NCI-H2227 (cell line): ENCODE results near the gene GLT8D2.

Experiments
- DNase-seq: peaks from one replicate; lab custom pipeline; 2025; ENCODE audit not compliant: unreplicated experiment; lab: John Stamatoyannopoulos, UW

GLT8D2 gene

DNA sequence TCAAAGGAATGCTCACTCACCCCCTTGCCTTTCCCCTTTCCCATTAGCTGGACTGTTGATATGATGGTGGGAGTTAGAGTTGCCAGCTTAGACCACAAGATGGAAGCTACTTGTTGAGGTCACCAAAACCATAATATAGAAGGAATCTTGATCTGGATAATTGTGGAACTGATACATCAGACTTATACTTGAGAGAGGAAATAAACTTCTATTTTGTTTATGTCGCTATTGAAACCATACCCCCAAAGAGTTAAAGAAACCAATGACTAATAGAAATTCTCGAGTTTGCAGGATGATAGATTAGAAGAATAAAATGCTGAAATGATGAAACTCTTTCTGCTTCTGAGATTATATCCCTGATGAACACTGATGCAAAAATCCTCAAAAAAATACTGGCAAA is 46.4 kb downstream of the GLT8D2 start:
- no peak for DNase-seq

DNA sequence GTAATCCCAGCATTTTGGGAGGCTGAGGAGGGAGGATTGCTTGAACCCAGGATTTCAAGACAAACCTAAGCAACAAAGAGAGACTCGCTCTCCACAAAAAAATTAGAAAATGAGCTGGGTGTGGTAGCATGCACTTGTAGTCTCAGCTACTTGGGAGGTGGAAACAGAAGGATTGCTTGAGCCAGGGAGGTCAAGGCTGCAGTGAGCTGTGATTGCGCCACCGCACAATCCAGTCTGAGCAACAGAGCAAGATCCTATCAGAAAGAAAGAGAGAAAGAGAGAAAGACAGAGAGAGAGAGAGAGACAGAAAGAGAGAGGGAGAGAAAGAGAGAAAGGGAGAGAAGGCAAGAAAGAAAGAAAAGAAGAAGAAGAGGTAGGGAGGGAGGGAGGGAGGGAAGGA is 47.3 kb downstream of the GLT8D2 start:
- DNase-seq, result no peak

DNA sequence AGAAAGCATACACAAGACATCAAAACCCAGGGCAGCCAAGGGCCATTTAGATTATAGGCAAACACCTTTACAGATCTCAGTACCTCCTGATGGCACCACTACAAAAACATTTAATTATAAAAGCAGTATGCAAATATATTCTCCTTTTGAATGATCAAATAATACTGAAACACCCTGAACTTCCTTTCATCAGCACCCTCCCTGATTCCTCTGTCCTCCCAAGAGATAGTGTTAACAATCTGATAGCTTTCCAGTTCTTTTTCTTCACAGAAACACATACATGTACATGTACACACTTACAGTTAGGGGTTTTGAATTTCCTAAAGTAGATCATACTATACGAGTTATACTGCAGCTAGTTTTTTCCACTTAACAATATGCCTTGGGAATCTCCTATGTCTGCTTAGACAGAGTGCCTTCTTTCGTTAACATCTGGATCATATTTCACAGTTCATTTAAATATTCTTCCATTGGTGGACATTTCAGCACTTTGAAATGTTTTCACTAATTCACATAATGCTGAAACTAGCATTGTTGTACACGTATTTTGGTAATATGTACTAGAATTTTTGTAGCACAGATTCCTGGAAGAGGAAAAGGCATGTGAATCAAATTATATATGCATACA is 49.1 kb downstream of the GLT8D2 start:
- no peak for DNase-seq

DNA sequence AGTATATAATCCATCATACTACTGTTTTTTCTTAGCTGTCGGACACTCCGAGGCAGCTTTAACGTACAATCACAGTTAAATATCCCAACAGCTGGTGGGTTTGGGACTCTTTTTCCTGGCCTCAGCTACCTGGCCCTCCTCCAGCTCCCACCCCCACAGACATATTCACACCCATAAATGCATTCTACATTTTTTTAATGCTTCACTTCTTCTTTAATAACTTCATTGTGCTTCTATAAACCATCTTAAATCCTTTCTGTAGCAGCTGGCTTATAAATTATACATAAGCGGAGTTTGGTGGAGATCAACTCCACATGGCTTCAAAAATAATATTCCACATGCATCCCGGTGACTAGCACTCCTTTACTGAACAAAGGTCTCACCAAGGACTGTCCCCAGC is 51.0 kb downstream of the GLT8D2 start:
- DNase-seq, result no peak

DNA sequence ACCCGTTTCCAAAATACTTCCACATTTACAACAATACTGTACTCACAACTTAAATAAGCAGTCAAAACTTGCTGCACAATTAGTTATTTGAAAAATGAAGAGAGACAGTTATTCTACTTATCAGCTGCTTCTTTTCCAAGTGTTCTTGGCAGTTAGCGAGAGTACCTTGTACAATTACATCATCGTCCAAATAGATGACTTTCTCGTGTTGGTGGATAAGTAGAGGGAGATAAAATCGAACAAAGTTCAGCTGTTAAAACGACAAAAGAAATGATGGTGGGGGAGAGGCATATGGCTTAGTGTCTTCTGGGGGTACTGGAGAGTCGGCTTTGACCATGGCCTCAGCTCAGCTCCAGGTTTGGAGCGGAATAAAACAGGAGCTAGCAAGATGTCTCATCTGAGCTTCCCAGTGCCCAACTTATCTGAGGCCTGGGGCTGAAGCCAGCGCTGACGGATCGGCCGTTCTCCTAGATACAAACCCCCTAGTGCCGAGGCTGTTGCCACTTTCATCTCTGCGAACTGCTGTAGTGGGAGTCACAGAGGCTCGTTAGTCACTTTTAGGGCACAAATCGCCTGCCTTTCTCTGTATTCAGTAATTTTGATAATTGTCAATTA is 52.6 kb downstream of the GLT8D2 start:
- DNase-seq, result no peak

DNA sequence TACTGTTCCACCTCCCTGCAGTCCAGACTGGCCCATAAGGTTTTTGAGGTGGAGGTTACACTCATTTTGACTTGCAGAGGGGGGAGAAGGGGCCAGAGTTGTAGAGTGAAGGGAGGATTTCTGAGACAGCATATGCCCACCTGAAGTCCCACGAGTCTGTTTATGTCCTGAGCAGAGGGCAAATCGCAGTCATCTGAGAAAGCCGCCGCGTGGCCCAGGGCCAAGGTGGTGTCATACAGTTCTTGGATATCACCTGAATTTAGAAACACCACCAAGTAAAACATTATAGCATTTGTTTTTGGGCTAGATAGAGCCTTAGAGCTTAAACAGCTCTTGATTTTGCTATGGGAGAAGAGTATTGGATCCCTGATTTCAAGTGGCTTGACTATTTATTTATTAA is 53.4 kb downstream of the GLT8D2 start:
- DNase-seq, result no peak

DNA sequence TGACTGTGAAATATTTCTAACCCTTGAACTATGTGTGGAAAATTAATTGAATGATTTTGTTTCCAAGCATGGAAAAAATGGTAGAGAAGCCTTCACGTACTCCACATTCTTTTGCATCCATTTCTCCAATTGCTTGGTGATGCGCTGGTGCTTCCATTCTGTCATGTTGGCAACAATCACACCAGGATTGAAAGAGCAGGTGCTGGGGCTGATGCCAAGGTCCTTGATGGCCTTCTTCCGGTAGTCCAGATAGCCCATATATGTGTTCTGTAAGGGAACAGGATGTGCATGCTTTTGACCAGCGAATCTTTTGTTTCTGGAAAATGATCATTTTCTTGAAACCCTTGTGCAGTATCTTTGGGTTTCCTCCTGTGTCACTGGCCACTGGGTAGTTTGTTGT is 55.8 kb downstream of the GLT8D2 start:
- DNase-seq, result no peak

DNA sequence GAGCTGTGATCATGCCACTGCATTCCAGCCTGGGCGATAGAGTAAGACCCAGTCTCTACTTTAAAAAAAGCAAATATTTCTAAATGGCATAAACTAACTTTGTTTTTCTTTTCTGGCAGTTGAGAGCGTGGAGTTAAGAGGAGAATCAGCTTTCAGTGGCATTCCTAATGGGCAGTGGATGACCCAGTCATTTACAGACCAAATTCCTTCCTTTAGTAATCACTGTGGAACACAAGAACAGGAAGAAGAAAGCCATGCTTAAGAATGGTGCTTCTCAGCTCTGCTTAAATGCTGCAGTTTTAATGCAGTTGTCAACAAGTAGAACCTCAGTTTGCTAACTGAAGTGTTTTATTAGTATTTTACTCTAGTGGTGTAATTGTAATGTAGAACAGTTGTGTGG is 63.2 kb downstream of the GLT8D2 start:
- no peak for DNase-seq

DNA sequence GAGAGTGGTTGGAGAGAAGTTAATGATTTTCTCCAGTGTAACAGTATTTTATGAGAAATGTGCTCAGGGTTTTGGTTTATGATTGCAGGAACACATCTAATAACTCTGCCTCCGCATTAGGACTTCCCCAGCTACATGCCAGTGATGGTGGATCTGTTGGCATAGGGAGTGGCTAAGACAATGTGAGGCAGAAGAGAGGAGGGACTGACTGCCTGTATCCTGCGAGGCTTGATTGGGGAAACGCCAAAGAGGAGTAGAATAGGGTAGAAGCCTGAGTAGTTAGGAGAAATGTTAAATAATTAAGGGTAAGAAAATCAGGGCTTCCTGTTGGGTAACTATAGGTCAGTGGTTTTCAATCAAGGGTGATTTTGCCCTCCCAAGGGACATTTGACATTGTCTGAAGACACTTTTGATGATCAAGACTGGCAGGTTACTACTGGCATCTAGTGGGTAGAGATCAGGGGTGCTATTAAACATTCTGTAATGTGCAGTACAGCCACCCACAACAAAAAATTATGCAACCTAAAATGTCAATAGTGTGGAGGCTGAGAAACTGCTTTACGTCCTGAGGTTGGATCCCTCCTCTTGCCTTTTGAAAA is 71.5 kb downstream of the GLT8D2 start:
- no peak for DNase-seq

DNA sequence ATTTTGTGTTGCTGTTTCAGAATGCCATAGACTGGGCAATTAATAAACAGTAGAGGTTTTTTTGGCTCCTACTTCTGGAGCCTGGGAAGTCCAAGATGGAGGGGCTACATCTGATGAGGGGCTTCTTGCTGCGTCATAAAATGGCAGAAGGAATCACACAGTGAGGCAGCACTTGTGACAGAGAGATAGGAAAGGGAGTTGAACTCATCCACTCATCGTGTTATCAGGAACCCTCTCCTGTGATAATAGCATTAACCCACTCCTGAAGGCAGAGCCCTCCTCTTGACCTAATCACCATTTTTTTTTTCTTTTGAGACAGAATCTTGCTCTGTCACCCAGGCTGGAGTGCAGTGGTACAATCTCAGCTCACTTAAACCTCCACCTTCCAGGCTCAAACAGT is 74.6 kb downstream of the GLT8D2 start:
- no peak for DNase-seq

DNA sequence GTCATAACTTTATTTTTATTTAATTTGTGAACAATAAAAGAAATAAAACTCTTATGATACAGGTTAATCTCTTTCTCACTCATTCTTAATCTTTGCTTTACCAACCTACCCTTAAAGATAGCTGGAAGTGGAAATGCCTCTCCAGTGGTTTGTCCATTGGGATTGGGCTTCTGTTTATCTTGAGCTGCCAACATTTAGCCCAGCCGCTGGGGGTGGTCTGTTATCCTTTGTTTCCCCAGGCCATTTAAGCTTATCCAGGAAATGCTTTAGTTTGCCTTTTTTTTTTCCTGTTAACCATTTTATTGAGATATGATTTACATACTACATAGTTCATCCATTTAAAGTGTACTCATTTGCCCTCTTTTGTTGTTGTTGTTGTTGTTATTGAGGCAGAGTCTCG is 76.1 kb downstream of the GLT8D2 start:
- no peak for DNase-seq

DNA sequence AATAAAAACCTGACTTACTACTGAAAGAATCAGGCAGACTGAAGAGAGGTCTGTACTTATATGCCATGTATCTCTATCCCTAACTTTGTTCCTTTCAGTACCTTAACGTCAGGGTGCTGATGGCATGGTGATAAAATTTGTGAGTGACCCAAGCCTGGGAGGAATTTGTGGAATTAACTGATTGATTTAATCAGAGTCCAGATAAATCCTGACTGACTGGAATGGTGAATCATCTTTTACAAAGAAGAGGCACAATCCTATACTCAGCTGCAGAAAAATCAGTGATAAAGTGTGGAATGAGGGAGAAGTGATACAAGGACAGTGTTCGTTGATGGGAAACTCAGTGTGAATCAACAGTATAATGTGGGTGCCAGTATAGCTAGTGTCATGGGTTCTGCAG is 80.6 kb downstream of the GLT8D2 start:
- no peak for DNase-seq

DNA sequence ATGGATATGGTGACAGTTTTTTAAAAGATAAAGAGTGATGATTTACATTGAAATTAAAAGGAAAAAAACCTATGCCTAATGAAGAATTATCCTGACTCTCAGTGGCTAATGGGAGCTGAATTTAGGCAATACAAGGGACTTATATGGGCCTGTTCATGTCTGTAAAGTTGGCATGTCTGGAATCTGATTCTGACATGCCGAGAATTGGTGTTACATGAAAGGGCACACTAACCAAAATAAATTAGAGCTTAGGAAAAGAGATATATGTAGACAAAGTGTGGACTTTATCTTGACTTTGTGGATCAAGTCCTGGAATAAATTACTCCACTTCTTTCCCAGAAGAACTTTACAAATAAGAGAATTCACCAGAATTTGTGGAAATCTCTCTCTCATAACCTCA is 83.3 kb downstream of the GLT8D2 start:
- no peak for DNase-seq

DNA sequence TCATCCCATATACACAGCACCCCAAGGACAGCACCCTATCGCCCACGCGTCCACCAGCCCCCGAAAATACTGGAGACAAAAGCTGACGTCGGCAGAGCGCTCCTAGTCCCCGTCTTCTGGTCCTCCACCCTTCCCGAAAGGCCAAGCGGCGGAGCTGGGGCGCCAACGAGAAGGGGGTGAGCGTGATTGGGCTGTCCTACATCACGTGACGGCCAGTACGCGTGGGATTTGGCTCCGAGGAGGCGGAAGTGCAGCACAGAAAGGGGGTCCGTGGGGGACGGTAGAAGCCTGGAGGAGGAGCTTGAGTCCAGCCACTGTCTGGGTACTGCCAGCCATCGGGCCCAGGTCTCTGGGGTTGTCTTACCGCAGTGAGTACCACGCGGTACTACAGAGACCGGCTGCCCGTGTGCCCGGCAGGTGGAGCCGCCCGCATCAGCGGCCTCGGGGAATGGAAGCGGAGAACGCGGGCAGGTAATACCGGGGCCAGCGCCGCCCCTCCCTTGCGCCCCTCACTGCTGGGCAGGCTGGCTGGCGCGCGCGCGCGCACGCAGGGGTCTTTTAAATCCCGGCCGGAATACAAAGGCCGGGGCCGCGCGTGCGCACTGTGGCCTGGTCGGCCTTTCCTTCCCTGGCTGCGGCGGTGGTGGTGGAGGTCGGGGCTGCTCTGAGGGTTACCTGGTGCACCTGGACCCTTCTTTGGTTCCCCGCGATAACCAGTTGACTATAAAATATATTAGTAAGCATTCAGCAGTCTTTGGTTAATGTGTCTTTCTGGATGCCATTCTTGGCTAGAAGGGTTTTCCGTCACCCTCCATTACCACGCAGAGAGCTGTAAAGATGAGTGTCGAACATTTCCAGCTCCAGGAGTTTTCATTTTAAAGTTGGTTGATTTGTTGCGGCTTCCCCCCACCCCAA is 84.1 kb downstream of the GLT8D2 start, which contains the start of gene TDG:
Gene TDG, plus strand, starts transcription at position 283 of the 915 bp plus-strand sequence. Its CDS starts 166 bp downstream, at position 449.
- peak; percentile 99 for DNase-seq

DNA sequence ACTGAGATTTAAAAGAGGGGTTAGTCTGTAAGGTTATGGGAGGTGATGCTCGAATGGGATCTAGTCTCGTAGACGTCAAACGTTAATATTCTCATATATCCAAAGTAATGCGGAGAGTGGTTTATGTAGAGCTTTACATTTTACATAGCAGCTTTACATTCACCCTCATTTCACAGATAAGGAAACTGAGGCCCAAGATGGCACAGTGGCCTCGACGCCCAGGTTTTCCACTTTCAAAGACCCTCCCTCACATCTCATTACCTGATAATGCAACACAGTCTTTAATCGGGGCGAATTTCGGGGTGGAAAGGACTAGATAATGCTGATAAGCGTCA is 84.8 kb downstream of the GLT8D2 start:
- DNase-seq, result no peak

DNA sequence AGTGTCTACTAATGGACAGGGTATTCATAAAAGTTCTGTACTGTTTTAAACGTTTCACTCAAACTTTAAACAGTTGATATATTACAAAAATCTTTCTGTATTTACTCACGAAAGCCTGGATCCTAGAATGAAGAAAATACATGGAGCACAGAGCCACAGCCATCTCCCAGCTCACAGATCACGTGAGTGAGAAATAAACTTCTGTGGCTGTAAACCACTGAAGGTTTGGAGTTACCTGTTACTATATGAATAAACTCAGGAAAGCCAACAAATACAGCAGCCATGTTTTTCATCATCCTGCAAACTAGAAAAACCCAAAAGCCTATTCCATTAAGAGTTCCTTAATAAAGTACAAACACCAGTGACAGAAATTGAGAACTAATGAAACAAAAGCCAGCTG is 85.2 kb downstream of the GLT8D2 start:
- DNase-seq, result no peak

DNA sequence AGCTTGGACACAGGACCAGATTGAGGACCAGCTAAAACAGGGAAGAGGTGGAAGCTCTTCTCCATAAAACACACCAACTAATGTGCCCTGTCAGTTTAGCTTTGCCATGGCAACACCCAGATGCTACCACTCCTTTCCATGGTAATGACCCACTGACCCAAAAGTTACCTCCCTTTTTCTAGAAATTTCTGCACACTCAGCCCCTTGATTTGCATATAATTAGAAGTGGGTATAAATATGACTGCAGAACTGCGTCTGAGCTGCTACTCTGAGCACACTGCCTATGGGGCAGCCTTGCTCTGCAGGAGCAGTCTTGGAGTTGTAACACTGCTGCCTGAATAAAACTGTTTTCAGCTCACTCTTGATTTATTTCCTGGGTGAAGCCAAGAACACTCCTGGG is 87.5 kb downstream of the GLT8D2 start:
- DNase-seq, result no peak

DNA sequence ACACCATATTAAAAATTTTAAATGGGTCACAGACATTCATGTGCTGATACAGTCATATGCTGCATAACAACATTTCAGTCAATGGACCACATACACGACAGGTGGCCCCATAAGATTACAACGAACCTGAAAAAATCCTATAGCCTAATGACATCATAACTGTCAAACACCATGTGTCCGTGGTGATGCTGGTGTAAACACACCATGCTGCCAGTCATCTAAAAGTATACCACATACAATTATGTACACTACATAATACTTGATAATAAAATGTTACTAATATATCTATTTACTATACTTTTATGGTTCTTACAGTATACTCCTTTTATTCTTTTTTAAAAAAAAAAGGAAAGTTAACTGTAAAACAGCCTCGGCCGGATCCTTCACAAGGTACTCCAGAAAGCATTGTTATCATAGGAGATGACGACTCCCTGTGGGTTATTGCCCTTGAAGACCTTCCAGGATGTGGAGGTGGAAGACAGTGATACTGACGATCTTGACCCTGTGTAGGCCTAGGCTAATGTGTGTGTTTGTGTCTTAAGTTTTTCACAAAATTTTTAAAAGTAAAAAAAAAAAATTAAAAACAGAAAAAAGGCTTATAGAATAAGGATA is 89.3 kb downstream of the GLT8D2 start:
- DNase-seq, result no peak

DNA sequence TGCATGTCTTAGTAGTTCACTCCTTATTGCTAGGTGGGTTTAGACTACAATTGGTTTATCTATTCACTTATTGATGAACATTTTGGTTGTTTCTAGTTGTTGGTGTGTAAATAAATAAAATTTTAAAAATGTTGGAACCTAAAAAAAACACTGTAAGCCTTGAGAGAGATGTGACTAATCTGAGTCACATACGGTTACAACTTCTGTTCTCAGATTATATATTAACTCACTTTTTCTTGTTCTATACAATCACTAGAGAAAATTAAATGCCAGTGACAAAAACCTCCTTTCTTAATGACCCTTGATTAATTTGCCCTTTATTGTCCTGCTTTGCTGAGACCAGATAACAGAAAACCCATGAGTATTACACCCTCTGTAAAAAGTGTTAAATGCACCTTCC is 91.4 kb downstream of the GLT8D2 start:
- no peak for DNase-seq

DNA sequence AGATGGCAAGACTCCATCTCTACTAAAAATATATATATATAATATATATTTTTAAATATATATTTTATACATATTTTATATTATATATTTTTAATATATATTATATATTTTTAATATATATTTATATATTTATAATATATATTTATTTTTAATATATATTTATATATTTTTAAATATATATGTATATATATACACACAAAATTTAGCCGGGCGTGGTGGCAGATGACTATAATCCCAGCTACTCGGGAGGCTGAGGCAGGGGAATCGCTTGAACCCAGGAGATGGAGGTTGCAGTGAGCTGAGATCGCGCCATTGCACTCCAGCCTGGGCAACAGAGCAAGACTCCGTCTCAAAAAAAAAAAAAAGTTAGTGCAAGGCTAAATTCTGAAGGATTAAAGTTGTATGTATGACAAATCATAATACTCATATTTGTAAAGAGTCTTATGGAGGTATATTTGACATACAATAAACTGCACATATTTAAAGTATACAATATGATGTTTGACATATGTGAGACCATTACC is 92.1 kb downstream of the GLT8D2 start:
- DNase-seq, result no peak

DNA sequence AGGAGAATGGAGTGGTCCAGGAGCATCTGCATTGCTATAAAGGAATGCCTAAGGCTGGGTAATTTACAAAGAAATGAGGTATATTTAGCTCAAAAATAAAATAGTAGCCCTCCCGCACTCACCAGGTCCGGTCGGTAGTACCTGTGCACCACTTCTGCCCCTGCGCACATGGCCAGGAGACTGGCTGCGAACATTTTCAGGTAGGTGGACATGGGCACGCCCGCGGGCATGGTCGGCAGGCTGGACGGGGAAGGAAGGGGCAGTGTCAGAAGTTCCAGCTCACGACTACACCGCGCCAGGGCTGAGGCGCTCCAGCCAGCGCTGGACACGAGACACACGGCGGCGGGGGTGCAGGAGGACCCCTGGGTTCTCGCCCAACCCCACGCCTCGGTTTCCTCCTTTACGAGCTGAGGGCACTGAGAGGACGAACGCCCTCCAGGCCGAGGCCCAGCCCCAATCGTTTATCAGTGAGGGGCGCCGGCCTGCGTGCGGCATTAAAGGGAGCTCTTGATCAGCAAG is 93.4 kb downstream of the GLT8D2 start:
- DNase-seq, result no peak
